Cardiac muscle cell (in vitro differentiated cells and primary cell): ENCODE data around the gene LMX1B. TPM values are rescaled to one million over a fixed set of nuclear protein-coding genes. Genes with fewer than 3 reads are reported as not detected.

Experiments used
- DNase-seq, 2 donors: peaks; one replicate each; pipeline versions ENCODE4 v3.0.0 to v3.0.0-alpha.2; 2010 to 2017; ENCODE audit warnings: low read depth in 1 of 2, low spot score in 1 of 2
- H3K27ac ChIP-seq: fragments of 200-600 bp; sonication (generic); 2 replicates; pipeline ENCODE4 v1.5.1; 2016
- H3K27me3 ChIP-seq: fragments of 200-600 bp; sonication (generic); 2 replicates; pipeline ENCODE4 v1.6.0; 2016; ENCODE audit warnings: control low read depth
- H3K36me3 ChIP-seq: fragments of 200-600 bp; sonication (generic); 2 replicates; pipeline ENCODE4 v1.5.1; 2016; ENCODE audit warnings: control low read depth
- H3K4me1 ChIP-seq: fragments of 200-600 bp; sonication (generic); 2 replicates; pipeline ENCODE4 v1.8.1; 2017; ENCODE audit warnings: low read depth, mild to moderate bottlenecking, mixed run types
- H3K4me3 ChIP-seq: fragments of 200-600 bp; sonication (generic); 2 replicates; pipeline ENCODE4 v1.5.1; 2016; ENCODE audit warnings: mild to moderate bottlenecking
- H3K9me3 ChIP-seq: fragments of 200-600 bp; sonication (generic); 2 replicates; pipeline ENCODE4 v1.5.1; 2017; ENCODE audit warnings: low read depth, mild to moderate bottlenecking, control low read depth
- CTCF ChIP-seq: IDR thresholded peaks from 2 replicates; pipeline ENCODE4 v1.5.1; 2012; ENCODE audit warnings: low read depth, mild to moderate bottlenecking, low read length
- polyA plus RNA-seq: library from polyadenylated mRNA; unstranded; fragments of >200 nt; fragmentation: Nextera tagmentation; extraction: Ambion mirVana; gene quantifications from 2 replicates; pipeline ENCODE4 v1.2.1, GENCODE V29; 2016
- total RNA-seq: library from RNA; depleted of rRNA; stranded (reverse); fragments of >200 nt; gene quantifications from 2 replicates; pipeline ENCODE4 v1.2.3, GENCODE V29; 2016

Gene LMX1B
- total and polyA plus RNA-seq, 2 experiments from 2014 or later: not detected

GRCh38 chr9:126745574-126746411 is 132.1 kb downstream of the LMX1B start:
- Histone ChIP-seq H3K27me3 (peaks cover 40% of the 10 kb centered on the region), H3K4me1 (no peaks in the 10 kb centered on the region), H3K4me3 (no peak overlapping the region), H3K27ac (no peak overlapping the region), H3K9me3 (no peaks in the 10 kb centered on the region), H3K36me3 (no peaks in the 10 kb centered on the region)
- no peak for DNase-seq
- TF ChIP-seq CTCF: no peak

Other genes starting within 250 kb of the LMX1B start
- 12.5 and 18.6 TPM in 2 replicates for gene ZBTB43, start 191.1 kb downstream of the LMX1B start, total RNA-seq
- 17.6 and 38.3 TPM in 2 replicates for gene ZBTB43, start 191.1 kb downstream of the LMX1B start, polyA plus RNA-seq
- 10.9 and 13.0 TPM in 2 replicates for gene ZBTB34, start 246.7 kb downstream of the LMX1B start, total RNA-seq
- gene ZBTB34, start 246.7 kb downstream of the LMX1B start, polyA plus RNA-seq: 4.9 and 8.8 TPM in 2 replicates